ENCODE data around the gene ASF1B. TPM values are rescaled to one million over a fixed set of nuclear protein-coding genes. Genes with fewer than 3 reads are reported as not detected.
A peak's percentile ranks its signal among the peaks of the same experiment; 100 is the strongest.

The ASF1B gene
- total RNA-seq, 1 donor from 2014 or later = 0.96 TPM

GRCh38 chr19:14120497-14120780, 15.9 kb downstream of the ASF1B start:
- intact Hi-C loops (cut with micrococcal nuclease) = no loop called here

GRCh38 chr19:14119644-14120496, 16.5 kb downstream of the ASF1B start:
- H3K9me3 ChIP-seq (replicated peaks) = no peaks in the 10 kb centered on the region
- H3K4me1 ChIP-seq = peaks cover 48% of the 10 kb centered on the region
- H3K27ac ChIP-seq (replicated peaks) = peak overlapping the region; percentile 100
- intact Hi-C loops (cut with micrococcal nuclease) = no loop called here
- TF ChIP-seq CTCF (IDR thresholded peaks at IDR 0.05; ENCODE audit: borderline replicate concordance) = no peak
- H3K27me3 ChIP-seq (ENCODE audit: low read depth) = no peaks in the 10 kb centered on the region
- DNase-seq = no peak
- H3K36me3 ChIP-seq = no peaks in the 10 kb centered on the region
- peak overlapping the region; percentile 71 for H3K4me3 ChIP-seq

More at GRCh38 chr19:14120497-14120780, 15.9 kb downstream of the ASF1B start:
- Histone ChIP-seq H3K9me3 (replicated peaks) (no peaks in the 10 kb centered on the region), H3K36me3 (no peaks in the 10 kb centered on the region), H3K27me3 (ENCODE audit: low read depth) (no peaks in the 10 kb centered on the region), H3K4me1 (peaks cover 43% of the 10 kb centered on the region), H3K4me3 (no peak overlapping the region), H3K27ac (replicated peaks) (peak overlapping the region; percentile 100)
- no peak for DNase-seq
- no peak for TF ChIP-seq CTCF (IDR thresholded peaks at IDR 0.05; ENCODE audit: borderline replicate concordance)

GRCh38 chr19:14119146-14119545, 17.2 kb downstream of the ASF1B start:
- H3K36me3 ChIP-seq = no peaks in the 10 kb centered on the region
- peaks cover 56% of the 10 kb centered on the region for H3K4me1 ChIP-seq
- H3K9me3 ChIP-seq (replicated peaks) = no peaks in the 10 kb centered on the region
- H3K4me3 ChIP-seq = peak overlapping the region; percentile 71
- peak overlapping the region; percentile 100 for H3K27ac ChIP-seq (replicated peaks)
- no peak for TF ChIP-seq CTCF (IDR thresholded peaks at IDR 0.05; ENCODE audit: borderline replicate concordance)
- no peak for DNase-seq
- intact Hi-C loops (cut with micrococcal nuclease) = no loop called here
- H3K27me3 ChIP-seq (ENCODE audit: low read depth) = no peaks in the 10 kb centered on the region

- no peaks in the 10 kb centered on the region for H3K36me3 ChIP-seq
- H3K27ac ChIP-seq (replicated peaks) = peak overlapping the region; percentile 100
- H3K9me3 ChIP-seq (replicated peaks) = no peaks in the 10 kb centered on the region
- no peaks in the 10 kb centered on the region for H3K27me3 ChIP-seq (ENCODE audit: low read depth)
- TF ChIP-seq CTCF (IDR thresholded peaks at IDR 0.05; ENCODE audit: borderline replicate concordance) = no peak
- intact Hi-C loops (cut with micrococcal nuclease) = no loop called here
- H3K4me3 ChIP-seq = peak overlapping the region; percentile 71
- H3K4me1 ChIP-seq = peaks cover 63% of the 10 kb centered on the region
- DNase-seq = peak; percentile 77
Measured at GRCh38 chr19:14118165-14119051, 18.0 kb downstream of the ASF1B start.

- peak within 1 kb of the TSS; percentile 95 for H3K4me3 ChIP-seq
- H3K36me3 ChIP-seq = no peaks in the 10 kb centered on the region
- TF ChIP-seq CTCF (IDR thresholded peaks at IDR 0.05; ENCODE audit: borderline replicate concordance) = no peak
- no peaks in the 10 kb centered on the region for H3K9me3 ChIP-seq (replicated peaks)
- DNase-seq = peak; percentile 99
- H3K4me1 ChIP-seq = peaks cover 70% of the 10 kb centered on the region
- H3K27ac ChIP-seq (replicated peaks) = peak within 1 kb of the TSS; percentile 100
- intact Hi-C loops (cut with micrococcal nuclease) = no loop called here
- H3K27me3 ChIP-seq (ENCODE audit: low read depth) = no peaks in the 10 kb centered on the region
Measured at GRCh38 chr19:14117668-14118164, 18.7 kb downstream of the ASF1B start, which contains the start of gene PRKACA. TSS of gene PRKACA (minus strand) at chr19:14117762. CDS start at chr19:14117547, 215 bp downstream.

All from left ventricle myocardium inferior (tissue), 1 donor.